NCI-H146 (cell line): ENCODE measurements around the gene RPRM.
"Not testable (repeated sequence)": the region's sequence is repeated elsewhere in the genome, so short reads cannot be mapped to it uniquely, and the experiment has no call there.

Experiments used
- DNase-seq: peaks from one replicate; lab custom pipeline; 2025; lab: John Stamatoyannopoulos, UW

RPRM gene

GRCh38 chr2:153478289-153479261 is at the start of gene RPRM:
Gene RPRM (minus strand): TSS chr2:153478762. CDS start chr2:153478565, 197 bp downstream.
- peak; percentile 88 for DNase-seq

GRCh38 chr2:153519257-153519875 is 40.8 kb upstream of the RPRM start:
- DNase-seq: peak; percentile 39

- no peak for DNase-seq
Measured at GRCh38 chr2:153512331-153512730, 33.8 kb upstream of the RPRM start.

GRCh38 chr2:153510996-153511395 is 32.4 kb upstream of the RPRM start:
- DNase-seq: no peak

- no peak for DNase-seq
Measured at GRCh38 chr2:153509133-153509532, 30.6 kb upstream of the RPRM start.

GRCh38 chr2:153506499-153506898 is 27.9 kb upstream of the RPRM start:
- not testable (repeated sequence) for DNase-seq

GRCh38 chr2:153499439-153499838 is 20.9 kb upstream of the RPRM start:
- no peak for DNase-seq

GRCh38 chr2:153497938-153498629 is 19.5 kb upstream of the RPRM start:
- DNase-seq: no peak

GRCh38 chr2:153495725-153496124 is 17.2 kb upstream of the RPRM start:
- peak; percentile 4 for DNase-seq

- no peak for DNase-seq
Measured at GRCh38 chr2:153488072-153488471, 9.5 kb upstream of the RPRM start.

- DNase-seq: peak; percentile 41
Measured at GRCh38 chr2:153487448-153487847, 8.9 kb upstream of the RPRM start.

GRCh38 chr2:153479573-153479972 is 1.0 kb upstream of the RPRM start:
- peak; percentile 52 for DNase-seq

GRCh38 chr2:153477636-153478288 is 800 bp downstream of the RPRM start:
- peak; percentile 79 for DNase-seq

GRCh38 chr2:153476816-153477635 is 1.5 kb downstream of the RPRM start:
- DNase-seq: peak; percentile 94

- no peak for DNase-seq
Measured at GRCh38 chr2:153476491-153476815, 2.1 kb downstream of the RPRM start.

GRCh38 chr2:153474876-153475435 is 3.6 kb downstream of the RPRM start:
- no peak for DNase-seq

GRCh38 chr2:153474407-153474806 is 4.2 kb downstream of the RPRM start:
- no peak for DNase-seq

- no peak for DNase-seq
Measured at GRCh38 chr2:153470867-153471266, 7.7 kb downstream of the RPRM start.

GRCh38 chr2:153464395-153464794 is 14.2 kb downstream of the RPRM start:
- DNase-seq: no peak

- no peak for DNase-seq
Measured at GRCh38 chr2:153462338-153462859, 16.2 kb downstream of the RPRM start.

- DNase-seq: no peak
Measured at GRCh38 chr2:153461453-153461852, 17.1 kb downstream of the RPRM start.
